ENCODE measurements around the gene HPSE2. TPM values are rescaled to one million over a fixed set of nuclear protein-coding genes. Genes with fewer than 3 reads are reported as not detected.
"Not testable (repeated sequence)": the region's sequence is repeated elsewhere in the genome, so short reads cannot be mapped to it uniquely, and the experiment has no call there.

Gene HPSE2
- total RNA-seq, 1 donor from 2014 or later: 0.16 TPM

DNA sequence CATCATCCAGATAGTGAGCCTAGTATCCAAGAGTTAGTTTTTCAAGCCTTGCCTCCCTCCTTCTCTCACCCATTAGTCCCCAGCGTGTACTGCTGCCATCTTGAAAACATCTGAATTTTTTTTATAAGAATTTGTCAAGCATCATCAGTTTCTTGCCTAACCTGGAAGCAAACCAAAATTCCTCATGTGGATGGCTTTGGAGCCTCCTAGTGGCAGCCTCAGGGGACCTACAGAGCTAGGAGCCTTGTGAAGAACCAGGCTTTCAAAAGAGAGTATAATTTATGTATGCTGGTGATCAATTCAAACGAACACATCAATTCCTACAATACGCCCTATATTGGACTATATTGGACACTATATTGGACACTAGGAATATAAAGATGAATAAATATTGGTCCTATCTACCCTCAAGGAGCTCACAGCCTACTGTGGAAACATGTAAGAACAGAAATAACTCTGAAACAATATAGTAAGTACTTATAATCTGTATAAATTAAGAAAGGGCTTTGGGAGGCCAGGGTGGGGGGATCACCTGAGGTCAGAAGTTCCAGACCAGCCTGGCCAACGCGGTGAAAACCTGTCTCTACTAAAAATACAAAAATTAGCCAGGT lies 63.4 kb downstream of the HPSE2 start:
- intact Hi-C loops (cut with DNase I): no loop called here
- DNase-seq (ENCODE audit: low spot score): no peak

DNA sequence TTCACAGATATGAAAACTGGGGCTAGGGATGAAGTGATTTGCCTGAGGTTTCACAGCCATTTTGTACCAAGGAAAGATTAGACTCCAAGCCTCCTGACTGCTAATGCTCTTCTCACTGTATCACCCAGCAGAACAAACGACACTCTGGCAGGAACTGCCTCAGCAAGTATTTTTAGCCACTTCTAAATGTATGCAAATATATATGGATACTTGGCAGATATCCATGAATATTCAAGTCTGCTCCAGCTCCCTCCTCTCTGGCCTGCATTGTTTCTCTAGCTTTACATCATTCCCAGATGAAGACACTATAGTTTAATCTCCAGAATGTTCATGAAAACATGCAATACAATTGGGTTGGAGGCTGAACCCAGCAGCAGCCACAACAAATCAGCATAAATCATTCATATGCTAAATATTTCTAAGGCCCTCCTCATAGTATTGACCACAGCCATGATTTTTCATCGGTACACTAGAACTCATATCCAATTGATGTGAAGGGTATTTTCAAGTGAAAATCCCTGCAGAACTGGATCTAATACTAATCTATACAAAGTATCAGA lies 65.5 kb downstream of the HPSE2 start:
- intact Hi-C loops (cut with DNase I): no loop called here

DNA sequence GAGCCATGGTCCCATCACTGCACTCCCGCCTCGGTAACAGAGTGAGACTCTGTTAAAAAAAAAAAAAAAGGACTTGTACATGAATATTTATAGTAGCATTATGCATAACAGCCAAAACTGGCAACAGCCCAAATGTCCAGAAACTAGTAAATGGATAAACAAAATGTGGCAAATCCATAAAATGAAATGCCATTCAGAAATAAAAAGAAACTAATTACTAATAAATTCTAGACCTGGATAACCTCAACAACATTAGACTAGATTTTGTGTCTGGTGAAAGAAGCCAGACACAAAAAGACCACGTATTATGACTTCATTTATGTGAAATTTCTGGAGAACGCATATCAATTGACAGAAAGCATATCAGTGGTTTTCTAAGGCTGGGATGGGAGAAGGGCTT lies 74.5 kb downstream of the HPSE2 start:
- DNase-seq (ENCODE audit: low spot score): no peak
- intact Hi-C loops (cut with DNase I): no loop called here

More for the DNA sequence above, 65.5 kb downstream of the HPSE2 start:
- DNase-seq (ENCODE audit: low spot score): no peak

DNA sequence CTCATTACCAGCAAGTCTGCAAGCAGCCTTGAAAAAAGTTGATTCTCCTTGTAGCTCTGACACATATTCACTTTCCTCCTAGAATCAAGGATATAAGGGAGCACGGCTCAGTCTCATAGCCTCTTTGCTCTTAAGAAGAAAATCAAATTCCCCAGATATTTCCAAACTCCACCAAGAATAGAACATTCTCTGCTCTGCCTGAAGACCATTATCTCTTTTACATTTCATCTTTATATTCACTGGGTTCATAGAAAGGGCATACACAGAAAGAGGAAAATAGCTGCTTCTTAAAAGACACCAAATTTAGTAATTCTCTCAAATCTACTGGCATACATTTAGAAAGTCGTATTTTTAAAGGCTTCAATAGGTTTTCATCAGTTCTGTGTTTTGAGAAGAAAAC lies 92.0 kb downstream of the HPSE2 start:
- DNase-seq (ENCODE audit: low spot score): no peak

DNA sequence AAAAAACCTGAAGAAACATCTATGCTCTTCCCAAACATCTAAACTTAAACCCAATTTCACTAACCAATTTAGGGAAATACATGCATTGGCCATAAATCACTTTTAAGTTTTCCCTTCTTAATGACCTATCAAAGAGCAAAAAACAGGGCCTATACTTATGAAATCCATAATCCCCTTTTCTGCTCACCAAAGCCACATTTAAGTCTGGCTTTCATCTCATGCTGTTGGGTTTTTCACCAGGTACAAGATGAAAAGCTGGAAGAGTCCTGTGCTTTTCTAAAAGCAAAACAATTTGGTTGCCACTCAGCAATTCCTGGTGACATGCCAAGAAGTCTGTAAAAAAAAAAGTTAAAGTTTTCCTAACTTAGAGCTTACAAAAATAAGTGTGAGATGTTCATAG lies 92.6 kb downstream of the HPSE2 start:
- DNase-seq (ENCODE audit: low spot score): no peak
- intact Hi-C loops (cut with DNase I): no loop called here

More for the DNA sequence above, 92.0 kb downstream of the HPSE2 start:
- intact Hi-C loops (cut with DNase I): no loop called here

DNA sequence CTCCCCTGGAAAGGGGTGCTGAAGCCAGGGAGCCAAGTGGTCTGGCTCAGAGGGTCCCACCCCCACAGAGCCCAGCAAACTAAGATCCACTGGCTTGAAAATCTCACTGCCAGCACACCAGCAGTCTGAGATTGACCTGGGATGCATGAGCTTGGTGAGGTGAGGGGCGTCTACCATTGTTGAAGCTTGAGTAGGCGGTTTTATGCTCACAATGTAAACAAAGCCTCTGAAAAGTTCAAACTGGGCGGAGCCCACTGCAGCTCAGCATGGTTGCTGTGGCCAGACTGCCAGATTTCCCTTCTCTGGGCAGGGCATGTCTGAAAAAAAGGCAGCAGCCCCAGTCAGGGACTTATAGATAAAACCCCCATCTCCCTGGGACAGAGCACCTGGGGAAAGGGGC lies 102.8 kb downstream of the HPSE2 start:
- intact Hi-C loops (cut with DNase I); DNase-seq (ENCODE audit: low spot score): not testable (repeated sequence)

DNA sequence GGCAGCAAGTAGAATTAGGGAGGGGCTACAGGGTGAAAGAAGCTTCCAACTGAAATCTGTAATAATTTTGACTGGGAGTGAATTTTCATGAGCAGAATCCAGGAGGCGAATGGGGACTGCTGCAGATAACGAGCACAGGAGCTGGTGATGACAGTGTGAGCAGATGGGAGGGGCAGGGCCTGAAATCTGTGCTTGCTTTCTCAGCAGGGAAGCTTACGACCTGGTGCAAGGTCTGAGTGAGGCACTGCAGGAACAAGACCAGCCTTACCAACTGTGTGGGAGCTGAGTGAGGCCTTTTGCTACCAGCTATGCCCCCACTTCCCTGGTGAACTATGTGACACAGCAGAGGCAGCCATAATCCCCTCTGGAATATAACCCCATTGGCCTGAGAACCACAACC lies 109.8 kb downstream of the HPSE2 start:
- intact Hi-C loops (cut with DNase I): no loop called here
- no peak for DNase-seq (ENCODE audit: low spot score)

DNA sequence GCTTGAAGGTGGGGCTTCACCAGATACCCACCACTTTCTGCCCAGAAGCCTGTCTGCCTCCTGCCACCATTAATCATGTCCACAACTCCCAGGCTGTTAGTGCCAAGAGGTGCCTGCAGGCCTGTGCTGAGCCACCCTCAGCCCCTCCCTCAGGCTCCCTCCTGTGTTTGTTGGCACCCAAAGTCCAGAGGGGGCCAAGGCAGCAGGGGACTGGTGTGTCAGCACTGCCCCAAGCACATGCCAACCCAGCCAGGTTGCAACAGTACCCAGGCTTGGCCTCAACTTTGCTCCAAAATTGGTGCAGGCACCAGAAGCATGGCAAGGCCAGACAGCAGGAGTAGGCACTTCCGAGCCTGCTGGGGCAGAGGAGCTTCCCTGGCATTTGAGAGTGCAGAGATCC lies 111.3 kb downstream of the HPSE2 start:
- intact Hi-C loops (cut with DNase I): no loop called here
- DNase-seq (ENCODE audit: low spot score): no peak

DNA sequence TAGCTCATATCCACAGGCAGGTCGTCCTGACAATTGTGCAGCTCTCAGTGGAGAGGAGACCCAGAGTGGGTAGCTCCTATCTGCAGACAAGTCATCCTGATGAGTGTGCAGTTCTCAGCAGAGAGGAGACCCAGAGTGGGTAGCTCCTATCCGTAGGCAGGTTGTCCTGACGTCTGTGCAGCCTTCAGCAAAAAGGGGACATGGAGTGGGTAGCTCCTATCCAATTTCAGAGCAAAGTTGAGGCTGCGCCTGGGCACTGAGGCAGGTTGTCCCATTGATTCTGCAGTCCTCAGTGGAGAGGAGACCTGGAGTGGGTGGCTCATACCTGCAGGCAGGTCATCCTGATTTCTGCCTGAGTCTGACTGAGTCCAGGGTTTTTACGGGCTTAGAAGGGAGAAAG lies 111.8 kb downstream of the HPSE2 start:
- intact Hi-C loops (cut with DNase I): no loop called here
- no peak for DNase-seq (ENCODE audit: low spot score)

DNA sequence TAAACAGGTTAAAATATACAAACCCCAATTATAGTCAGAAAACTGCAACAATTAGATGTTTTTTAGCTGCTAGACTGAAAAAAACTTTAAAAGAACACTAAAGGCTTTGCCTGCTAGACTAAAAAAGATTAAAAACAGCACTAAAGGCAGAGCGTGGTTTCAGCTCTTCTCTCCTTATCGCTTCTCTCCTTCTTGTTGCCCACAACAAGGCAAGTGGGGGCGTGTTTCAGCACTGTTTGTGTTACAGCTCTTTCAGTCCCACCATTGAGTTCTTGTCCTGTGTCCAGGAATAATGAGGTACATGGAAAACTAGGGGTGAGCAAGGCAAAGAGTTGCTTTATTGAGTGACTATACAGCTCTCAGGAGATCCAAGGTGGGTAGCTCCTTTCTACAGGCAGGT lies 112.3 kb downstream of the HPSE2 start:
- intact Hi-C loops (cut with DNase I): no loop called here
- no peak for DNase-seq (ENCODE audit: low spot score)

DNA sequence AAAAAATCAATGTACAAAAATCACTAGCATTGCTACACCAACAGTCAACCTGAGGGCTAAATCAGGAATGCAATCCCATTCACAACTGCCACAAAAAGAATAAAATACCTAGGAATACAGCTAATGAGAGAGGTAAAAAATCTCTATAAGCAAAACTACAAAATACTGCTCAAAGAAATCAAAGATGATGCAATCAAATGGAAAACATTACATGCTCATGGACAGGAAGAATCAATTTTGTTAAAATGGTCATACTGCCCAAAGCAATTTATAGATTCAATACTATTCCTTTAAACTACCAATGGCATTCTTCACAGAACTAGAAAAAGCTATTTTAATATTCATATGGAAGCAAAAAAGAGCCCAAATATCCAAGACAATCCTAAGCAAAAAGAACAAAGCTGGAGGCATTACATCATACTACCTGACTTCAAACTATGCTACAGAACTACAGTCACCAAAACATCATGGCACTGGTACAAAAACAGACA lies 116.3 kb downstream of the HPSE2 start:
- intact Hi-C loops (cut with DNase I): no loop called here
- DNase-seq (ENCODE audit: low spot score): no peak

DNA sequence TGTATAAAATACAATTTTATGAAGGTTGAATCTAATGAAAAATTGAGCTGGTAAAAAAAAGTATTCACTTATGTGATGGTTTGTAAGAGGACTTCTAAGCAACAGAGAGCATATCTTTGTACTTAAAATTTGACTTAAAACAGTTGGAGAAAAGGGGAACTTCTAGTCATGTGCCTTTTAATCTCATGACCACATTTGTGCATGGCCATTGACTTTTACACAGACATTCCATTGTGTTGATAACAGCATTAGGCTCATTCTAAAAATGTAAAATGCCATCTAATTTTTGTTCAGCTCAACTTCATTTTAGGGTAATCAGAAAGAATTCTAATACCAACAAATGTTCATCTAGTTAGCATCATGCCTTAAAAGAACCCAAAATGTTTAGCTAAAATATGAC lies 119.9 kb downstream of the HPSE2 start:
- no peak for DNase-seq (ENCODE audit: low spot score)
- intact Hi-C loops (cut with DNase I): no loop called here

DNA sequence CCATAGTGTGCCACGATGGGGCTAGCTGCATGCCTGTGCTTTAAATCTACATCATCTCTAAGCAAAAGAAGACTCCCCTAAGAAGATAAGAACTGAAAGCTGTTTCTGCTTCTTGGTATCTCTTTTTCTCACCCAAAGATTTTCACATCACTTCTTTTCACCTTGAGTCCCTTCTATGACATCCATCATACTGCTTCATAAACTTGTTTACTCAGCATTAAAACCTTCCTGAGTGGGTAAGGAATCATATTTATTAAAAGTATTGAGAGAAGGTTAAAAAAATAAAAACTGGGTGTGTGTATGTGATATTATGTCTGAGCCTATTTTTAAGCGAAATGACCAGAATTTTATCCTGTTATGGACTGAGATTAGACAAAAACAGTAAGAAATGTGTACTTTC lies 150.3 kb downstream of the HPSE2 start:
- DNase-seq (ENCODE audit: low spot score): no peak
- intact Hi-C loops (cut with DNase I): no loop called here

DNA sequence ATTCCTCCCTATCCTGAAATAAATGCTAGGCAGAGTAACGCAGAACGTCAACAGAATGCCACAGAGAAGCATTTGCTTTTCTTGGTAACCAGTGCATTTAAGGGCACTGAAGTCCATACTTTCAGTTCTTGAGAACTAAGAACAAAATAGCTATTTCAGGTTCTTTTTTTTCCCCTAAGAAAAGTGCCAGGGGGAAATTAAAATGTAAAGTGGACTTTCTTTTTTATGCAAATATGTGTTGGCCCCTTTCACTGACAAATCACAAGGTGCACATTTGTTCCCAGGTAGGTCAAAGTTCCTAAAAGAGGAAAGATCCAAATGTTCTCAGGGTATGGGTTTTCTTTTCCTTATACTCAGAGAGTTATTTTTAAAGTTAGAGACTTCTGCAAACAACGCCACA lies 151.5 kb downstream of the HPSE2 start:
- DNase-seq (ENCODE audit: low spot score): no peak
- intact Hi-C loops (cut with DNase I): no loop called here

DNA sequence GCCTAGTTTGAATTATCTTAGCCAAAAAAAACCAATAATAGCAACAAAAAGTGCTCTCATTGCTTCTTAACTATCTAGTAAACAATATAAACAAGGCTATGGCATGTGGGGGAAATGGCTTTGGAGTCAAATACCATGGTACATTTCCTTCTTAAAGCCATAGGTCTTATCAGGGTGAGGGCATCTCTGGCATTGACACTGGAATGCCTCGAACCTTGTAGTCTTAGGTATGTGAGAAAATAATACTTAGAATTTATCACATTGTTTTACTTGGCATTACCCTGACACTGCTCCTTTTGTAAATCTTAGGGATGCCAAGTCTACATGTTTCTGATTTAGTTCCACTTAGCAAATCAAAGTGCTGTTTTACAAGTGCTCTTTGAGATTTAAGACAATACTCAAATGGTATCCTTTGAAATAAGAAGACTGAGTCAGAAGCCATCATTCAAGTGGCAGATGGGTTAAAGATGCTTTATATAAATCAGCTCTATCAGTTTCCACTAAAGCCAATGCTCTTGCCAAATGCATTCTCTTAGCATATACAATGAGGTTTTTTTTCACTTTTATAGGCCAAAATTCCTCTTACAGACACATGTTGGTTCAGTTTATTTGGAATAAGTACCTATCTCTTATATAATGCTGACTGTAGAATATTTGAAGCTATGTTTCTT lies 155.2 kb downstream of the HPSE2 start:
- DNase-seq (ENCODE audit: low spot score): no peak
- intact Hi-C loops (cut with DNase I): no loop called here

DNA sequence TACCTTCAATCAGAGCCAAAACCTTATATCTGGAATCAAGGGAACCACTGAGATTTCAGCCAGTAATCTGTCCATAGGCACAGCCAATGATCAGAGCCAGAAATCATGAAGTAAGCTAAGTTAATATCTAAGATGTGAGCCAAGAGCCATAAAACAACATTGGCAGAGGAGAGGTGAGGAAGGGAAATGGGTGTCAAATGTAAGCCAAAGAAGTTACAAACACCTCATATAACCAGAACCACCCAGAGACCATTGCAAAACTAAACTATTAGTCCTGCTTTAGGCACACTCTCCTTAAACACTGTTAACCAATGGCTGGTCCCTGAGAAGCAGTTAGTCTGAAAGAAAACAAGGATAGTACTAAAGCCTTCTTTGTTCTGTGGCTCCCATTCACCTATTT lies 173.1 kb downstream of the HPSE2 start:
- intact Hi-C loops (cut with DNase I): no loop called here
- DNase-seq (ENCODE audit: low spot score): no peak

DNA sequence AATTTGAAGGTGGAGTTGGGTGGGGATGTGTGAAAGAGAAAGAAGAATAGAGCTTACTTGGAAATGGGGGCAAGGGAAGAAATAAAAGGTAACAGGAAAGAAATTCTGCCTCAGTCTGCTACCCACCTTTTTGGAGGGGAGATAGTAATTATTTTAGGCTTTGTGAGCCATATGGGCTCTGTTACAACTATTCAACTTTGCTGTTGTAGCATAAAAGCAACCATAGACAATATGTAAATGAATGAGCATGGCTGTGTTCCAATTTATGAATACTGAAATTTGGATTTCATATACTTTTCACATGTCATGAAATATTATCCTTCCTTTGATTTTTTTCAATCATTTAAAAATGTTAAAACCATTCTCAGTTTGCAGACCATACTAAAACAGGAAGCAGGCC lies 176.9 kb downstream of the HPSE2 start:
- no peak for DNase-seq (ENCODE audit: low spot score)
- intact Hi-C loops (cut with DNase I): no loop called here

DNA sequence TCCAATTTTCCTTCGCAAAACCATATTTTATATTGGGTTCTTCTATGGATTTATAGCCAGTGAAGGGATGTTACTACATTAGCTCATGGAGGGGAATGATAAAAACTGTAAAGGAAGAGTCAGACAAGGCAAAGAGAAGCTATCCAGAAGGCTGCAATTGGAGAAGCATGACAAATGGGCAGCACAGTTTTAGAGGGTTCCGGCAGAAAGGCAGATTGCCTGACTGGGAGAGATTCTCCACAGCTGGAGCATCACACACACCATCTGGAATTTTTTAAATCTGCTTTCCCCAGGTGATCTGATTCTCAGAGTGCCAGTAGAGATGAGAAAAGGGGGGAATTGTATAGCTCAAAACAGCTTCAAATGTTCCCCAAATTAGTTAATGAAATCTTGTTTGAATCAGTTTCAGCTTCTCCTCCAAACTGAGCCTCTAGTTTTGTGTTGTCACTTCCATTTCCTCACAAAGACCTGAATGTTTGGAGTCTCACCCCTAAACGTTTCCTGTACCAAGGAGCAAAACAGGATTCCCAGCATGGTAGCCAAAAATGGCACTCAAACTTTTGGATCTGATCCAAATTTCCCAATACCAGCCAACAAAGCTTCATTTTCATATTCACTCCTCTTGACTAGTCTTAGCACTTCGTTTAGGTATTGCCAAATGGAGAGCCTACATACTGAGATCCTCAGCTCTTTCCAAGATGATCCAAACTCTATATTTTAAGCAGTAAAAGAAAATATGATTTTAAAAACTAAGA lies 177.5 kb downstream of the HPSE2 start:
- intact Hi-C loops (cut with DNase I): no loop called here
- no peak for DNase-seq (ENCODE audit: low spot score)

DNA sequence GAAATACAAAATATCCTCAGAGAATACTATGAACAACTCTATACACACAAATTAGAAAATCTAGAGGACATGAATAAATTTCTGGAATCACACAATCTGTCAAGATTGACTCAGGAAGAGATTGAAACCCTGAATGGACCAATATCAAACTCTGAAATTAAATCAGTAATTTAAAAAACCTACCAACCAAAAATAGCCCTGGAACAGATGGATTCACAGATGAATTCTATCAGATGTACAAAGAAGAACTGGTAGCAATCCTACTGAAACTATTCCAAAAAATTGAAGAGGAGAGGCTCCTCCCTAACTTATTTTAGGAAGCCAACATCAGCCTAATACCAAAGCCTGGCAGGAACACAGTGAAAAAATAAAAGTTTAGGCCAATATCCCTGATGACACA lies 190.0 kb downstream of the HPSE2 start:
- intact Hi-C loops (cut with DNase I): no loop called here
- DNase-seq (ENCODE audit: low spot score): no peak

DNA sequence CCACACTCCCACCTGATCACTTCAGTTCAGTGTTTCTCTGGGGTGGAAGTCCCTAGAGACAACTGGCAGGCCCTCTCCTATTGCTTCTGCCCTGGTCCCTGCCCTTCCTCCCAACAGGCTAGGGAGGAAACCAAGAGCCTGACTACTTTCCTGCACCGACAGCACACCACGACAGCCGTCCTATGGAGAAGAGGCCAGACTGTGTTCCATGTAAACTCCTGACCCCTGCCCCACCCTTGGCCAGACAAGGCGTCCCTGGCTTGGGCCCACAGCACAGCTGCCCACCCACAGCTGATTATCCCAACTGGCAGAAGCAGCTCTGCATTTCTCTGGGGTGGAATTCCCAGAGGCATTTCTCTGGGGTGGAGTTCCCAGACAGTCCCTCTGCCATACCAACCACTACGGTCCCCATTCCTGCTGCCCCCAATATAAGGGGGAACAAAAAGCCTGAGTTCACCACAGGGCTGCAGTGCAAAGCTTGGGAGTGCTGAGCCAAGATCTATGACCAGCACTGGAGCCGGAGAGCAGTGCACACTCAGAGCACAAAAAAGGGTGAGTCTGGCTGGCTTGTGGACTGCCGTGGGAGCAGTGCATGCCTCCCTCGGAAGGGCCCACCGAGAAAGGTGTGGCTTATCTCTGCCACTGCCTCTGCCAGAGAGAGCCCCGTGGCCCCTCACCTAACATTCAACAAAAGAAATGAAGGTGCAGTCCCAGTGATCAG lies 193.4 kb downstream of the HPSE2 start:
- no peak for DNase-seq (ENCODE audit: low spot score)
- intact Hi-C loops (cut with DNase I): no loop called here
